ENCODE results near the gene PICALM. TPM values are rescaled to one million over a fixed set of nuclear protein-coding genes. Genes with fewer than 3 reads are reported as not detected.

PICALM gene
- total and polyA plus RNA-seq, 10 of the 15 experiments (the other 5 are each of a cell fraction or from before 2014, with no cell fraction given) = 4.3 to 150 (median 41.8) TPM

DNA sequence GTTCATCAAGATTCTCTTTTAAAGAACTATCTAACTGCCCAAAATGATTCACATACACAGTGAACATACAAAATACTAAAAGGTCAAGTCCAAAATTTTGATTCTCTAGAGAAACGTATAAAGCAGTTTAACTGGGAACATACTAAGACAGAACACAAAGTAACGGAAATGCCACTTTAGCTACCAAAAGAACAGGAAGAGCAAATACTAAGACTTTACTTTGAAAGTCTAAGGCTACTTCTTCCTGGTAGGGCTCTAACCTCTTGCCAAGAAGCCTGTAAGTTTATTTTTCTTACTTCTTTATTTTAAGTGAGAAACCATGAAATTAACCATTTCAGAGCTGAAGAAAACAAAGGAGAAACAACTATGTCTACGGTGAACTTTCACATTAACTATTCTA lies 6.2 kb downstream of the PICALM start:
- H2AFZ ChIP-seq (ENCODE audit: control insufficient read depth, low read depth, low read length) = no peak overlapping the region
- DNase-seq (ENCODE audit: low read depth, low spot score) (no peak), ATAC-seq (peak; percentile 12; the same call in 1 of the 3 replicates), FAIRE-seq (no peak)
- TF ChIP-seq TCF7 (IDR thresholded peaks at IDR 0.05; ENCODE audit: borderline replicate concordance) (no peak), TAF1 (IDR thresholded peaks at IDR 0.05; ENCODE audit: borderline replicate concordance, low read depth, low read length) (no peak), RFX5 (IDR thresholded peaks at IDR 0.05; ENCODE audit: low read depth, low read length) (no peak), NRF1 (conservative IDR thresholded peaks at IDR 0.05; ENCODE audit: low read depth, low read length) (no peak), BACH1 (IDR thresholded peaks at IDR 0.05; ENCODE audit: borderline replicate concordance) (no peak), USF2 (IDR thresholded peaks at IDR 0.05; ENCODE audit: borderline replicate concordance, low read depth, low read length) (no peak), SUZ12 (IDR thresholded peaks at IDR 0.05; ENCODE audit: unreplicated experiment) (no peak), CHD4 (IDR thresholded peaks at IDR 0.05) (no peak), ATF7 (IDR thresholded peaks at IDR 0.05; ENCODE audit: low read depth) (no peak), MXI1 (IDR thresholded peaks at IDR 0.05; ENCODE audit: low read depth, low read length) (no peak), BCL3 (IDR thresholded peaks at IDR 0.05; ENCODE audit: borderline replicate concordance, insufficient read depth, low read depth, low read length, poor library complexity, severe bottlenecking) (no peak), STAT3 (IDR thresholded peaks at IDR 0.05; ENCODE audit: low read depth, low read length) (no peak)
- TF ChIP-seq, protein P1, sequence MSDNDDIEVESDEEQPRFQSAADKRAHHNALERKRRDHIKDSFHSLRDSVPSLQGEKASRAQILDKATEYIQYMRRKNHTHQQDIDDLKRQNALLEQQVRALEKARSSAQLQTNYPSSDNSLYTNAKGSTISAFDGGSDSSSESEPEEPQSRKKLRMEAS (IDR thresholded peaks at IDR 0.05; ENCODE audit: low read depth, low read length) = no peak
- TF ChIP-seq, protein P2, sequence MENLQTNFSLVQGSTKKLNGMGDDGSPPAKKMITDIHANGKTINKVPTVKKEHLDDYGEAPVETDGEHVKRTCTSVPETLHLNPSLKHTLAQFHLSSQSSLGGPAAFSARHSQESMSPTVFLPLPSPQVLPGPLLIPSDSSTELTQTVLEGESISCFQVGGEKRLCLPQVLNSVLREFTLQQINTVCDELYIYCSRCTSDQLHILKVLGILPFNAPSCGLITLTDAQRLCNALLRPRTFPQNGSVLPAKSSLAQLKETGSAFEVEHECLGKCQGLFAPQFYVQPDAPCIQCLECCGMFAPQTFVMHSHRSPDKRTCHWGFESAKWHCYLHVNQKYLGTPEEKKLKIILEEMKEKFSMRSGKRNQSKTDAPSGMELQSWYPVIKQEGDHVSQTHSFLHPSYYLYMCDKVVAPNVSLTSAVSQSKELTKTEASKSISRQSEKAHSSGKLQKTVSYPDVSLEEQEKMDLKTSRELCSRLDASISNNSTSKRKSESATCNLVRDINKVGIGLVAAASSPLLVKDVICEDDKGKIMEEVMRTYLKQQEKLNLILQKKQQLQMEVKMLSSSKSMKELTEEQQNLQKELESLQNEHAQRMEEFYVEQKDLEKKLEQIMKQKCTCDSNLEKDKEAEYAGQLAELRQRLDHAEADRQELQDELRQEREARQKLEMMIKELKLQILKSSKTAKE (IDR thresholded peaks at IDR 0.05; ENCODE audit: low read depth, poor library complexity, severe bottlenecking) = no peak
- H3K27me3 ChIP-seq (replicated peaks in 1 of 2; ENCODE audit: control insufficient read depth in 2 of 2, insufficient read depth in 2 of 2, low read length in 1 of 2) = no peaks in the 10 kb centered on the region
- ChIA-PET RAD21 (ENCODE audit: unreplicated experiment) (interaction anchor here (1.1 to 1.5 kb wide), 4 partner anchors 12 to 189 kb away, joined by 3 to 4 read pairs (median 4); no protein-coding TSS in a partner anchor), SMC1A (ENCODE audit: uncharacterized antibody, unreplicated experiment) (interaction anchor here (0.7 to 2.1 kb wide), 8 partner anchors 9 to 156 kb away, joined by 3 to 9 read pairs (median 4); no protein-coding TSS in a partner anchor), CTCF (interaction anchor here (0.7 to 1.8 kb wide), 4 partner anchors 21 to 139 kb away, joined by 3 to 5 read pairs (median 4); no protein-coding TSS in a partner anchor), POLR2A (interaction anchor here (2.5 kb wide), 1 partner anchor 14 kb away, joined by 9 read pairs; no protein-coding TSS in a partner anchor)
- 0 out of 2 replicates have a peak, but pooled peaks cover 8% of the 10 kb centered on the region for H3K4me1 ChIP-seq (ENCODE audit: control insufficient read depth, insufficient read depth, low read length)
- H3K4me2 ChIP-seq (ENCODE audit: control insufficient read depth, insufficient read depth) = peak overlapping the region; percentile 82
- peaks cover 100% of the 10 kb centered on the region for H3K79me2 ChIP-seq (ENCODE audit: control insufficient read depth, insufficient read depth, low read length)
- no peaks in the 10 kb centered on the region; the same call in 1 of the 2 replicates for H4K20me1 ChIP-seq (ENCODE audit: control insufficient read depth, insufficient read depth)
- intact Hi-C loops (cut with micrococcal nuclease; ENCODE audit: unreplicated experiment) = no loop called here
- no TSS peak for BruUV-seq (replicated peaks)
- no peaks in the 10 kb centered on the region; a peak in 1 of 4 replicates for H3K36me3 ChIP-seq (ENCODE audit: control insufficient read depth in 2 of 2, insufficient read depth in 2 of 2, low read length in 1 of 2)
- 0 out of 2 replicates have a peak overlapping the region, but pooled peaks have one; percentile 2 for H3K9ac ChIP-seq (ENCODE audit: control insufficient read depth, insufficient read depth, low read length)
- WGBS (ENCODE audit: insufficient coverage, insufficient replicate concordance, low lambda C conversion rate, missing lambda C conversion rate) = 2% methylated on average over 3 of the region's 3 CpGs
- peak overlapping the region; percentile 40 for H3K4me3 ChIP-seq
- peaks cover 5% of the 10 kb centered on the region for H3K9me3 ChIP-seq (replicated peaks; ENCODE audit: control insufficient read depth, insufficient read depth, low read length)
- in situ Hi-C loops (cut with MboI) = no loop called here
- peak overlapping the region; percentile 71 for H3K27ac ChIP-seq (ENCODE audit: control insufficient read depth, insufficient read depth)

Data from GM12878 (cell line).